Endothelial cell of umbilical vein (primary cell): ENCODE measurements around the gene NDUFAF8. TPM values are rescaled to one million over a fixed set of nuclear protein-coding genes. Genes with fewer than 3 reads are reported as not detected.

Experiments used
- BruUV-seq: library from RNA; stranded (reverse); fragments of 400-500 nt; replicated peaks from 2 replicates; lab custom pipeline; 2021; lab: Mats Ljungman, UMichigan
- CTCF ChIA-PET: fragments of 300-600, 350-600 bp; sonication (Branson Sonifier 250); formaldehyde crosslinking; loops from one replicate; lab custom pipeline; 2021; ENCODE audit warnings: antibody characterized with exemption, inconsistent platforms; lab: Charles Lee
- POLR2A ChIA-PET: fragments of 300-600, 350-600 bp; sonication (Branson Sonifier 250); formaldehyde crosslinking; loops from one replicate; lab custom pipeline; 2021; ENCODE audit warnings: antibody characterized with exemption, inconsistent platforms; lab: Charles Lee
- DNase-seq: peaks from one replicate; pipeline ENCODE4 v3.0.0-alpha.2; 2011; ENCODE audit warnings: low read depth, low spot score
- FAIRE-seq: peaks from 2 replicates; lab custom pipeline; 2011; peaks lifted over from hg19 to GRCh38; lab: Jason Lieb, UNC
- H2AFZ ChIP-seq: 2 replicates; pipeline ENCODE4 v1.6.0; 2012; ENCODE audit warnings: low read depth, low read length, control low read depth, inconsistent platforms
- H3K27ac ChIP-seq: 2 replicates; pipeline ENCODE4 v1.5.1; 2011; ENCODE audit warnings: low read depth, mild to moderate bottlenecking, control low read depth, low read length, moderate library complexity; ENCODE audit not compliant: insufficient read depth
- H3K27me3 ChIP-seq, 2 experiments: 2 replicates each; pipeline versions ENCODE4 v1.6.0 to v1.6.1; 2011; ENCODE audit warnings: low read length in 2 of 2, mixed read lengths in 1 of 2; ENCODE audit not compliant: control insufficient read depth in 2 of 2, insufficient read depth in 2 of 2
- H3K36me3 ChIP-seq, 2 experiments: 2 replicates in 1 of 2; 3 replicates in 1 of 2; pipeline ENCODE4 v1.5.1; 2011; ENCODE audit warnings: low read length in 2 of 2, mild to moderate bottlenecking in 1 of 2, moderate library complexity in 1 of 2; ENCODE audit not compliant: control insufficient read depth in 2 of 2, insufficient read depth in 2 of 2; ENCODE audit errors: extremely low read depth in 1 of 2
- H3K4me1 ChIP-seq: 3 replicates; pipeline ENCODE4 v1.5.1; 2011; ENCODE audit warnings: mild to moderate bottlenecking, low read length; ENCODE audit not compliant: control insufficient read depth, insufficient read depth; ENCODE audit errors: extremely low read depth
- H3K4me2 ChIP-seq: 2 replicates; pipeline ENCODE4 v1.6.1; 2011; ENCODE audit warnings: low read length, control low read depth, mixed read lengths; ENCODE audit not compliant: insufficient read depth
- H3K4me3 ChIP-seq, 3 experiments: fragments of 200-600 bp in 1 of 3; sonication (generic), shearing (Covaris generic) in 1 of 3; replicated peaks in 1 of 3; 2 replicates each; pipeline ENCODE4 v1.5.1; 2011 to 2016; ENCODE audit warnings: control low read depth in 3 of 3, low read length in 3 of 3, mild to moderate bottlenecking in 2 of 3, inconsistent platforms in 1 of 3, low read depth in 1 of 3, moderate library complexity in 1 of 3; ENCODE audit not compliant: insufficient read depth in 1 of 3
- H3K79me2 ChIP-seq: 2 replicates; pipeline ENCODE4 v1.6.0; 2012; ENCODE audit warnings: low read length, inconsistent platforms; ENCODE audit not compliant: control insufficient read depth, insufficient read depth
- H3K9ac ChIP-seq: replicated peaks from 2 replicates; pipeline ENCODE3; 2011; ENCODE audit warnings: low read length, control low read depth; ENCODE audit not compliant: insufficient read depth; ENCODE audit errors: extremely low read depth
- H3K9me1 ChIP-seq: replicated peaks from 3 replicates; pipeline ENCODE4 v1.6.0; 2011; ENCODE audit warnings: mild to moderate bottlenecking, low read length; ENCODE audit not compliant: control insufficient read depth, insufficient read depth; ENCODE audit errors: extremely low read depth
- H3K9me3 ChIP-seq: replicated peaks from 2 replicates; pipeline ENCODE4 v1.5.1; 2012; ENCODE audit warnings: low read length, inconsistent platforms; ENCODE audit not compliant: control insufficient read depth, insufficient read depth
- H4K20me1 ChIP-seq: replicated peaks from 2 replicates; pipeline ENCODE3; 2011; ENCODE audit warnings: mild to moderate bottlenecking, low read length; ENCODE audit not compliant: control insufficient read depth, insufficient read depth; ENCODE audit errors: extremely low read depth
- EZH2 ChIP-seq: IDR thresholded peaks from 2 replicates; pipeline ENCODE4 v1.6.1; 2012; ENCODE audit warnings: borderline replicate concordance, low read depth, mild to moderate bottlenecking, moderate library complexity, low read length, inconsistent platforms; ENCODE audit not compliant: severe bottlenecking
- FOS ChIP-seq: IDR thresholded peaks from 2 replicates; pipeline ENCODE4 v1.6.1; 2011; ENCODE audit warnings: mild to moderate bottlenecking, low read length, moderate library complexity, borderline replicate concordance; ENCODE audit not compliant: insufficient read depth
- GATA2 ChIP-seq: IDR thresholded peaks from 2 replicates; pipeline ENCODE4 v1.7.0; 2011; ENCODE audit warnings: low read depth, mild to moderate bottlenecking, moderate library complexity, mixed read lengths, low read length; ENCODE audit not compliant: insufficient read length, insufficient read depth
- JUN ChIP-seq: IDR thresholded peaks from 2 replicates; pipeline ENCODE4 v1.6.1; 2011; ENCODE audit warnings: borderline replicate concordance, low read depth; ENCODE audit not compliant: insufficient read length, insufficient read depth
- MAX ChIP-seq: IDR thresholded peaks from 2 replicates; pipeline ENCODE4 v1.6.1; 2011; ENCODE audit not compliant: insufficient read depth, insufficient read length
- MYC ChIP-seq: IDR thresholded peaks from one replicate; pipeline ENCODE4 v1.6.1; 2011; ENCODE audit warnings: mild to moderate bottlenecking, low read depth, low read length
- POLR2A ChIP-seq: IDR thresholded peaks from 2 replicates; pipeline ENCODE4 v1.6.1; 2012; ENCODE audit warnings: low read depth, mild to moderate bottlenecking, control low read depth, low read length
- POLR2AphosphoS5 ChIP-seq: IDR thresholded peaks from 2 replicates; pipeline ENCODE4 v1.6.1; 2012; ENCODE audit warnings: low read depth, mild to moderate bottlenecking, control low read depth, low read length, moderate library complexity; ENCODE audit not compliant: insufficient read depth
- dilution Hi-C: fragments of 300-500 bp; cut with MboI; formaldehyde crosslinking; loops from one replicate; pipeline ENCODE4 v1.15.0; 2019; ENCODE audit warnings: low sequenced_read_pairs; ENCODE audit not compliant: extremely low pct_ligation_motif_present
- intact Hi-C: fragments of 100-400 bp; cut with micrococcal nuclease; formaldehyde crosslinking; loops from one replicate; pipeline ENCODE4 v1.10.0; 2022
- polyA plus RNA-seq, 4 experiments: library from polyadenylated mRNA; depleted of rRNA in 3 of 4; stranded (reverse) in 3 of 4; unstranded in 1 of 4; fragments of >200 nt; gene quantifications; 2 replicates each; pipeline versions ENCODE4 v1.2.1 to v1.2.3, GENCODE V29; 2011 to 2012; ENCODE audit warnings: missing spikeins in 1 of 4
- total RNA-seq: library from RNA; stranded (reverse); gene quantifications from 2 replicates; pipeline ENCODE4 v1.2.3, GENCODE V29; 2021
- TF ChIP-seq, protein P1 (sequence below), 2 donors: IDR thresholded peaks; 1 replicate in 1 of 2; 2 replicates in 1 of 2; pipeline ENCODE4 v1.5.1; 2011; ENCODE audit warnings: low read length in 2 of 2, mild to moderate bottlenecking in 2 of 2, moderate library complexity in 2 of 2, control low read depth in 1 of 2, inconsistent platforms in 1 of 2, low read depth in 1 of 2; ENCODE audit not compliant: insufficient read depth in 1 of 2; ENCODE audit errors: extremely low read depth in 1 of 2

The NDUFAF8 gene
- total and polyA plus RNA-seq, 2 donors (not counting 3 experiments of a cell fraction or from before 2014, with no cell fraction given), result 61.5 to 83.9 TPM

DNA sequence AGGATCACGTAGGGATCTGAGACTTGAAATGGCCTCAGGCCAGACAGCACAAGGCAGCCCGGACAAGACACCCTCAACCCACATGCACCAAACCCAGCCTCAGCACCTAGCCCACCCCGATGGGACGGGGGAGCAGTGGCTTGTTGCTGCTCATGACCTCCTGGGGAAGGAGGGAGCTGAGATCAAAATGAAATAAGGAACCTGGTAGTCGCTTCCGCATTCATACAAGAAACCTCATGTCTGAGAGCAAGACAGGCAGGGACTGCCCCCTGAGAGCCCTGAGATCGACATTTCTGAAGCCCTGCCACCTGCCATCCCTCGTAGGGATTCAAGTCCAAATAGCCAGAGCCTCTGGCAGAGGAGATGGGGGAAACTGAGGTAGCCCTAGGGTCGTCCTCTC, 10.7 kb upstream of the NDUFAF8 start:
- Histone ChIP-seq H3K27me3 (no peaks in the 10 kb centered on the region), H3K27ac (no peak overlapping the region), H3K4me3 (no peak overlapping the region), H3K9ac (no peak overlapping the region), H3K9me1 (no peaks in the 10 kb centered on the region), H3K36me3 (peaks cover 0 to 33% of the 10 kb centered on the region in 2 experiments), H3K4me1 (peaks cover 3% of the 10 kb centered on the region), H3K79me2 (no peaks in the 10 kb centered on the region), H3K9me3 (no peaks in the 10 kb centered on the region), H3K4me2 (no peak overlapping the region), H4K20me1 (no peaks in the 10 kb centered on the region), H2AFZ (no peak overlapping the region)
- DNase-seq, result no peak
- intact Hi-C loops (no loop called here), dilution Hi-C loops (no loop called here)
- no peak for FAIRE-seq
- ChIA-PET POLR2A (no interaction called here), CTCF (interaction anchor here (1.1 kb wide), 1 partner anchor 86 kb away, joined by 4 read pairs; no protein-coding TSS in a partner anchor)
- TSS peak; percentile 28 for BruUV-seq
- TF ChIP-seq MAX (no peak), JUN (no peak), POLR2A (no peak), FOS (no peak)

- Histone ChIP-seq H3K9ac (no peak overlapping the region), H3K4me3 (no peak overlapping the region), H3K9me1 (no peaks in the 10 kb centered on the region), H3K79me2 (no peaks in the 10 kb centered on the region), H3K36me3 (peaks cover 0 to 35% of the 10 kb centered on the region in 2 experiments), H3K9me3 (no peaks in the 10 kb centered on the region), H3K27ac (no peak overlapping the region), H3K4me2 (no peak overlapping the region), H2AFZ (no peak overlapping the region), H3K4me1 (no peaks in the 10 kb centered on the region), H3K27me3 (no peaks in the 10 kb centered on the region), H4K20me1 (no peaks in the 10 kb centered on the region)
- ChIA-PET POLR2A (no interaction called here), CTCF (interaction anchor here (1.1 to 1.6 kb wide), 2 partner anchors 10 to 87 kb away, joined by 4 read pairs; partner anchors contain the start of genes NDUFAF8 and TEPSIN)
- dilution Hi-C loops, result no loop called here
- no TSS peak for BruUV-seq
- FAIRE-seq (no peak), DNase-seq (no peak)
- intact Hi-C loops, result no loop called here
- TF ChIP-seq MYC (no peak), JUN (no peak), POLR2AphosphoS5 (no peak), GATA2 (no peak), MAX (no peak), FOS (no peak), POLR2A (no peak), EZH2 (no peak)
- TF ChIP-seq, protein P1, sequence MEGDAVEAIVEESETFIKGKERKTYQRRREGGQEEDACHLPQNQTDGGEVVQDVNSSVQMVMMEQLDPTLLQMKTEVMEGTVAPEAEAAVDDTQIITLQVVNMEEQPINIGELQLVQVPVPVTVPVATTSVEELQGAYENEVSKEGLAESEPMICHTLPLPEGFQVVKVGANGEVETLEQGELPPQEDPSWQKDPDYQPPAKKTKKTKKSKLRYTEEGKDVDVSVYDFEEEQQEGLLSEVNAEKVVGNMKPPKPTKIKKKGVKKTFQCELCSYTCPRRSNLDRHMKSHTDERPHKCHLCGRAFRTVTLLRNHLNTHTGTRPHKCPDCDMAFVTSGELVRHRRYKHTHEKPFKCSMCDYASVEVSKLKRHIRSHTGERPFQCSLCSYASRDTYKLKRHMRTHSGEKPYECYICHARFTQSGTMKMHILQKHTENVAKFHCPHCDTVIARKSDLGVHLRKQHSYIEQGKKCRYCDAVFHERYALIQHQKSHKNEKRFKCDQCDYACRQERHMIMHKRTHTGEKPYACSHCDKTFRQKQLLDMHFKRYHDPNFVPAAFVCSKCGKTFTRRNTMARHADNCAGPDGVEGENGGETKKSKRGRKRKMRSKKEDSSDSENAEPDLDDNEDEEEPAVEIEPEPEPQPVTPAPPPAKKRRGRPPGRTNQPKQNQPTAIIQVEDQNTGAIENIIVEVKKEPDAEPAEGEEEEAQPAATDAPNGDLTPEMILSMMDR (IDR thresholded peaks at IDR 0.05; ENCODE audit: extremely low read depth in 1 of 2, insufficient read depth in 1 of 2, low read depth in 1 of 2, low read length in 2 of 2), result no peak
Observed at GRCh38 chr17:81228834-81229665, 10.1 kb upstream of the NDUFAF8 start.
